ENCODE measurements around the gene SF3B1. TPM values are rescaled to one million over a fixed set of nuclear protein-coding genes. Genes with fewer than 3 reads are reported as not detected.

SF3B1 gene
- total RNA-seq, 1 donor = 247 TPM

DNA sequence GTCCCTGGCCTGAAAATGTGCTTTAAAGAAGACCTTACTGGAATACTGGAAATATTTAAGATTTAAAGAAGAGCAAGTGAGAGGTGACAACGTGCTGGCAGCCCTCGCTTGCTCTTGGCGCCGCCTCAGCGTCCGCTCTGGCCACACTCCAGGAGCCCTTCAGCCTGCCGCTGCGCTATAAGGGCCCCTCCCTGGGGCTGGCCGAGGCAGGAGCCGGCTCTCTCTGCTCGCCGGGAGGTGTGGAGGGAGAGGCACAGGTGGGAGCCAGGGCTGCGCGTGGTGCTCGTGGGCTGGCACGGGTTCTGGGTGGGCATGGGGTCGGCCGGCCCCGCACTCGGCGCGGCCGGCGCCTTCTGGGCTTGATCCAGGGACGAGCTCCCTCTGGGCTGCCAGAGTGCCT lies 15.6 kb upstream of the SF3B1 start:
- H3K4me3 ChIP-seq (ENCODE audit: low read depth, low read length) = no peak overlapping the region
- no peak for DNase-seq (ENCODE audit: low read depth)
- TF ChIP-seq, protein P1, sequence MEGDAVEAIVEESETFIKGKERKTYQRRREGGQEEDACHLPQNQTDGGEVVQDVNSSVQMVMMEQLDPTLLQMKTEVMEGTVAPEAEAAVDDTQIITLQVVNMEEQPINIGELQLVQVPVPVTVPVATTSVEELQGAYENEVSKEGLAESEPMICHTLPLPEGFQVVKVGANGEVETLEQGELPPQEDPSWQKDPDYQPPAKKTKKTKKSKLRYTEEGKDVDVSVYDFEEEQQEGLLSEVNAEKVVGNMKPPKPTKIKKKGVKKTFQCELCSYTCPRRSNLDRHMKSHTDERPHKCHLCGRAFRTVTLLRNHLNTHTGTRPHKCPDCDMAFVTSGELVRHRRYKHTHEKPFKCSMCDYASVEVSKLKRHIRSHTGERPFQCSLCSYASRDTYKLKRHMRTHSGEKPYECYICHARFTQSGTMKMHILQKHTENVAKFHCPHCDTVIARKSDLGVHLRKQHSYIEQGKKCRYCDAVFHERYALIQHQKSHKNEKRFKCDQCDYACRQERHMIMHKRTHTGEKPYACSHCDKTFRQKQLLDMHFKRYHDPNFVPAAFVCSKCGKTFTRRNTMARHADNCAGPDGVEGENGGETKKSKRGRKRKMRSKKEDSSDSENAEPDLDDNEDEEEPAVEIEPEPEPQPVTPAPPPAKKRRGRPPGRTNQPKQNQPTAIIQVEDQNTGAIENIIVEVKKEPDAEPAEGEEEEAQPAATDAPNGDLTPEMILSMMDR (IDR thresholded peaks at IDR 0.05; ENCODE audit: insufficient read depth, low read depth, low read length) = no peak

DNA sequence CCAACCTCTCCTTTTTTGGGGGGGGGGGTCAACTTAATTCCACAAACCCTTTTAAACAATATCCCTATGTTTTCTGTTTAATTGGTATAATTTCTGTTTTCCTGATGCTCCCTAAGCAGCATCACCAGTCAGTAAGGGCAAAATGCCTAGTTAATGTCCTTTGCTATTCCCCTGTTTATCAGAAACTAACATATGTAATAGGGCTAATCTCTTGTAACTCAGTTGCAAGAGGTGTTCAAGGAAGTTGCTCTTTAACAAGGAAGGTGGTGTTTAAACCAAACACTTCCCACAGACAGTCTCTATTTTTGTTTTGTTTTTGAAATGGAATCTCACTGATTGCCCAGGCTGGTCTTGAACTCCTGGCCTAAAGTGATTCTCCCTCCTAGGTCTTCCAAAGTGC lies 12.0 kb upstream of the SF3B1 start:
- TF ChIP-seq, protein P1 (IDR thresholded peaks at IDR 0.05; ENCODE audit: insufficient read depth, low read depth, low read length) = no peak

DNA sequence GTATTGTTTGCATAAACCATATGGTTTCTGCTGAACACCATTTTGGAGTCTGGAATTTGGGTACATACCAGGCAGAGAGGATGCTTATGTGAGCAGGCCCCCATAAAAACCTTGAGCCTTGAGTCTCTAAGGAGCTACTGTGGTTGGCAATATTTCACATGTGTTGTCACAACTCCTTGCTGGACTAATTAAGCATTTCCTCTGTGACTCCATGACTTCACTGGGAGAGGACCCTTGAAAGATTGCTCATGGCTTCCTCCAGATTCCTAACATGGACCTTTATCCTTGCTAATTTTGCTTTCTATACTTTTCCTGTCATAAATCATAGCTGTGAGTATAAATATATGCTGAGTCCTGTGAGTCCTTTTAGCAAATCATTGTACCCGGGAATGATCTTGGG lies 10.9 kb upstream of the SF3B1 start:
- DNase-seq (ENCODE audit: low read depth) = no peak
- no peak overlapping the region for H3K4me3 ChIP-seq (ENCODE audit: low read depth, low read length)
- TF ChIP-seq, protein P1 (IDR thresholded peaks at IDR 0.05; ENCODE audit: insufficient read depth, low read depth, low read length) = no peak

More for the DNA sequence above, 12.0 kb upstream of the SF3B1 start:
- H3K4me3 ChIP-seq (ENCODE audit: low read depth, low read length) = no peak overlapping the region
- no peak for DNase-seq (ENCODE audit: low read depth)

DNA sequence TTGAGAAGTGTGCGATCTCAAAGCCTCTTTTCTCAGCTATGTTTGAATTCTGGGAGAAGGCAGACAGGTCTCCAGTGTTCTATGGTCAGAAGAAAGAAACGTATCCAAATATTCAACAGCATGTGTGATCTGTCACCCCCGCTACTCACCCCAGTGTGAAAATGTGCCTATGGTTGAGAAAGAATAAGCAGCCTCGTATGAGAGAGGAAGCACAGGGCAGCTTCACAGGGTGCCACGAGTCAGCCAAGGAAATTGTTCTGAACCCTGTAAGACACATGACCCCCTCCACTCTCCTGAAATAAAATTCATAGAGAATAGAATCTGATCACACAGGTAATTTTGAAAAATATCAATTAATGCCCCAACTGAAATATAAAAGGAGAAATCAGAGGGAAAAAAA lies 8.0 kb upstream of the SF3B1 start:
- H3K4me3 ChIP-seq (ENCODE audit: low read depth, low read length) = no peak overlapping the region
- no peak for DNase-seq (ENCODE audit: low read depth)
- TF ChIP-seq, protein P1 (IDR thresholded peaks at IDR 0.05; ENCODE audit: insufficient read depth, low read depth, low read length) = no peak

DNA sequence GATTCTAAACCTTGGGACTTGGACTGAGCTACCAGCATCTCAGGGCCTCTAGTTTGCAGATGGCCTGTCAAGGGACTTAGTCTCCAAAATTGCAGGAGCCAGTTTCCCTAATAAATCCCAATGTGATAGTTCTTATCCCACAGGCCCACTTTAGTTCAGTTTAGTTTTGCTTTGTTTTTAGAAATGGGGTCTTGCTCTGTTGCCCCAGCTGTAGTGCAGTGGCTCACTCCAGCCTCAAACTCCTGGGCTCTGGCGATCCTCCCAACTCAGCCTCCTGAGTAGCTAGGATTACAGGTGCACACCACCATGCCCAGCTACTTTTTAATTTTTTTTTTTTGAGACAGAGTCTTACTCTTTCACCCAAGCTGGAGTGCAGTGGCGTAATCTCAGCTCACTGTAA lies 2.6 kb upstream of the SF3B1 start:
- TF ChIP-seq, protein P1 (IDR thresholded peaks at IDR 0.05; ENCODE audit: insufficient read depth, low read depth, low read length) = no peak
- no peak for DNase-seq (ENCODE audit: low read depth)
- H3K4me3 ChIP-seq (ENCODE audit: low read depth, low read length) = no peak overlapping the region

DNA sequence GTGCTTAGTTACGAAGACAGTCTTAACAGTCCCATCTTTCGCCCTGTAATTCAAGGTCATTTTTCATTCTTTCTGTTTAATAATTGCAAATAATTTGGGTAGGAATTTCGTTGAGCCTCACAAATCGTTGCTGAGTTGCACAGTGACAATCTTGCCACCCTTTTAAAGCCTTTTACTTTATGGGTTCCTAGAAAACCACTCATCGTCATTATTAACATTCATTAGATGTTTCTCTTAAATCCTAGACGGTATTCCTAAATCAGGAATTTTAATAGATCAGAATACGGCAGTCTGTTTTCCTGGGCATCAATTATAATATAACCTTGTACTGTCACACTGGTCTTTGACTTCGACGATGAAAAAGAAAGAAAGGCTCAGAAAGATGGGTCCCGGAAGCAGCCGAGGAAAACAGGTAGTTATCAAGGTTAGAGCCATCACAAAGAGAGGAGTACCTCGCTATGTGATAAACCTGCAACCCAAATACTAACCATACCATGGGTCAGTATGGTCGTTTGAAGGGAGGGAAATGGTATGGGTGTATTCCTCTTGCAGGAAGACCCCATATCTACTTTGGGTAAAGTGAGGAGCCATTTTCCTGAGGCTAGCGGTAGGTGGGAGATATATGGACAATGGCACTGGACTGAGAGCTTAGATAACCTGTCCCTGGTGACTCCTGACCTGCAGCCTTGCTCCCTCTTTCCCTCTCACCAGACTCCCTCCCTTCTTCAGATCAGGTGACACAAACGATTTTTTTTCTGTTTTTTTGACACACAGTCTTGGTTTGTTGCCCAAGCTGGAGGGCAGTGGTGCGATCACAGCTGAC lies 981 bp upstream of the SF3B1 start:
- DNase-seq (ENCODE audit: low read depth) = no peak
- TF ChIP-seq, protein P1 (IDR thresholded peaks at IDR 0.05; ENCODE audit: insufficient read depth, low read depth, low read length) = no peak
- H3K4me3 ChIP-seq (ENCODE audit: low read depth, low read length) = peak overlapping the region; percentile 100
